GOT3 (cell line): ENCODE data around the gene RGMA.
"Not testable (repeated sequence)": the region's sequence is repeated elsewhere in the genome, so short reads cannot be mapped to it uniquely, and the experiment has no call there.

Experiments used
- DNase-seq: peaks from one replicate; lab custom pipeline; 2025; ENCODE audit warnings: mixed read lengths; lab: John Stamatoyannopoulos, UW

The RGMA gene

DNA sequence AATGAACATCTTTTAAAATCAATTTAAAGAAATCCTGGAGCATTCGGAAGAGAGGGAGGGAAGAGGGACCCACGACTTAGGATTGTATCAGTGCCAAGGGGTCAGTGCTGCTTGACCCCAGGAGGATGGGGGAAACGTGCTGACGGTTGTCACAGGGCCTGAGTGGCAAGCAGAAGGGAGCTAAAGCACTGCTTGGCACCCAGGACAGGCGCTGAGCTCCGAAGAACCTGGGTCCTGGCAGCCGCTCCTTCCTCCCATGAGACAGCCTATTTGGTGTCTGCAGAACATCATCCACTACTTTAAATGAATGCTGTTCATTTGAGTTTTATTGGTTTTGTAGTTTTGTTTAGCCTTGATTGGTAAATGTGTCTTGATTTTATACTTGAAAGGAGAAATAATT is 54.5 kb downstream of the RGMA start:
- DNase-seq, result no peak

DNA sequence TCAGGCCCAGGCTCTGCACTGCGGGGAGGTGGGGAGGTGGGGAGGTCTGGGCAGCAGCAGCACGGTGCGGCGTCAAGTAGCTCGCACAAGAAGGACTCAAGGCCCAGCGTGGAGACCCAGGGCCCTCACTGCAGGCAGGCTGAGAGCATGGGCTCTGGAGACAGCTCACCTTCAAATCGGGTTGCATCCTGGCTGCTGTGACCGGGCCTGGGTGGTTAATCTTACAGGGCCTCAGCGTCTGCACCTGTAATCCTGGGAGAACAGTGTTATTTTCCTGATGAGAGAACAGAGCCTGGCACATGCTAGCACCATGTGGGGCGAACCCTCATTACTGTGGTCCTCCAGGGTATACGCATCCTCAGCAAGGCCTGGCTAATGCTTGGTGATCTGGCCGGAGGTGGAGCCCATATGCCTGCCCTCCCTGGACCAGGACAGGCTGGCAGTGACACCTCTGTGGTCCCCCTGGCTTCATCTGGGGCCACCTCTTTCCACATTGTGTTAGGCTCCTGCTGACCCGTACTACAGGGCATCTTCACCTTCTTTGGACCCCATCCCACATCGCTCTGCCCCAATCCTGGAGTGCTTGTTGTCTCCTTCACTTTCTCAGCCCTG is 55.5 kb downstream of the RGMA start:
- no peak for DNase-seq

- not testable (repeated sequence) for DNase-seq
Observed at GRCh38 chr15:93032515-93033206, 56.4 kb downstream of the RGMA start.

DNA sequence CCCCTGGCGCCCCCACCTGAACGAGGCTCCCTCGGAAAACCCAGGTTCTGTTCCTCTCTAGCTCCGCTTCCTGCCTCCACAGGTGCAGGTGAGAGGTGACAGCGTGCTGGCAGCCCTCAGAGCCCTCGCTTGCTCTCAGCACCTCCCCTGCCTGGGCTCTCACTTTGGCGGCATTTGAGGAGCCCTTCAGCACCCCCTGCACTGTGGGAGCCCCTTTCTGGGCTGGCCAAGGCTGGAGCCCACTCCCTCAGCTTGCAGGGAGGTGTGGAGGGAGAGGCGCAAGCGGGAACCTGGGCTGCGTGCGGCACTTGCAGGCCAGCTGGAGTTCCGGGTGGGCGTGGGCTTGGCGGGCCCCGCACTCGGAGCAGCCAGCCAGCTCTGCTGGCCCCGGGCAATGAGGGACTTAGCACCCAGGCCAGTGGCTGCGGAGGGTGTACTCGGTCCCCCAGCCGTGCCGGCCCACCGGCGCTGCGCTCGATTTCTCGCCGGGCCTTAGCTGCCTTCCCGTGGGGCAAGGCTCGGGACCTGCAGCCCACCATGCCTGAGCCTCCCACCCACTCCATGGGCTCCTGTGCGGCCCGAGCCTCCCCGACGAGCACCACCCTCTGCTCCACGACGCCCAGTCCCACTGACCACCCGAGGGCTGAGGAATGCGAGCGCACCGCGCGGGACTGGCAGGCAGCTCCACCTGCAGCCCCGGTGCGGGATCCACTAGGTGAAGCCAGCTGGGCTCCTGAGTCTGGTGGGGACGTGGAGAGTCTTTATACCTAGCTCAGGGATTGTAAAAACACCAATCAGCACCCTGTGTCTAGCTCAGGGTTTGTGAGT is 57.2 kb downstream of the RGMA start:
- DNase-seq, result not testable (repeated sequence)

DNA sequence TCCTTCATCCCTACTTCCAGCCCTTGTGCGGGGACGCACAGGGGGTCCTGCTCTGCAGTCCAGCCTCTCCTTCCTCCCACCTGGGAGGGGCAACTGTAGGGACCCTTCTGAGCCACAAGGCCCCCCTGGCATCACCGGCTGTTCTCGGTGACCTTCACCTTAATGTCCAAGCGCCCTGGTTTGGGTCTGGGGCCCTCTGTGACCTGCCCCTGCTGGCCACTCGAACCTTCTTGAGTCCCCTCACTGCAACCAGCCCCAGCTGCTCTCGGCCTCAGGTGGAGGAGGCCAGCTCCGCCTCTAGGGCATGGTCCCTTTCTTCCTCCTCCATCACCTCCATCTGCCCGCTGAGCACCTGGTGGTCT is 57.9 kb downstream of the RGMA start:
- DNase-seq, result no peak

- peak; percentile 36 for DNase-seq
Observed at GRCh38 chr15:93030430-93031102, 58.4 kb downstream of the RGMA start.

- DNase-seq, result no peak
Observed at GRCh38 chr15:93029836-93030429, 59.1 kb downstream of the RGMA start.

DNA sequence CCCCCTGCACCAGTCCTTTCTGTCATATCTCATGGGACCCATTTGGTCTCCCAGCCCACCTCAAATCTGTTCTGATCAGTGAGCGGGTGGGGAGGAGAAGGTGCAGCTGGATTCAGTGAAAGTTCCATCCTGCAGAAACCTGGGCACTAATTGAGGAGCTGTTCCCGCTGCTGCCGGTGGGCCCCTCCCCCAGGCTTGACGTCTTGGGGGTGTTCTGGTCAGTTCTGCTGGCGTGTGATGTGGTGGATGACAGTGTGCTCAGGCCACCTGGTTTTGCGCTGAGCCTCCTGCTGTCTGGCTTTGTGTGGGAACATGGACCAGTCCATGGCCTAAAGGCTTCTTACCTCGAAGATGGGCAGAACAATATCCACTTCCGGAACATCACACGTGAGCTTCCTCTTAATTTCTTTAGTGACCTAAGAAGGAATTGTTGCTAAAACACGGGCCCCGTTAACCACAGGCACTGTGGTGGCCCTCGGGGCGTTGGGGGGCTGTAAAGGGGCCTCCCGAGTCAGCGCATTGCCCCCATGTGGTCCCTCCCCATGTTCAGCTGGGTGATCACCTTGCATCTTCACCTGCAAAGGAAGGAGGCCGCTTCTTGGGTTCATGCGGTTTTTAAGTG is 59.7 kb downstream of the RGMA start:
- no peak for DNase-seq

DNA sequence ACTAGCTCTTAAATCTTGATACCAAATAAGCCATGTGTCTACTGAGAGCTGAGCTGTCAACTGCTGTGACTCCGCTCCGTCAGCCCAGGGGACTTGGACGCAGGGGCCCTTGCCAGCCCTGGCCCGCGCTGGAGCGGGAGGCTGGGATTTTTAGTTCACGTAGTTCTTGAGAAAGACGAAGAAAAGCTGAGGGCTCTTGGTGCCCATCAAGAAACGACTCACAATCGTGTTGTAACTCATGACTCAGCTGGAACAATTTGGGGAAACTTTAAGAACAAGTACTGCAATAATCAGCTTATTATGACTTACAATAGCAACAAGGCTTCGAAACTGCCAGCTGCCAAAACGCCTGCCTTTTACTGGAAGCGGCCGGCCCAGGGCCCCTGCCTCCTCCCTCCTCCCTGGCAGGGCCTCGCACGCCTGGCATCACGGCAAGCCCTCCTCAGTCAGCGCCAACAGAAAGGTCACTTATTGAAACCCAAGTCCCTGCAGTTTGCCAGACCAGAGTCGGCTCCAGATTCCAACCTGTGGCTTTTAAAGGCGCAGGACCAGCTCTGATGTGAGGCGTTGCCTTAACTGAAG is 60.3 kb downstream of the RGMA start:
- DNase-seq, result peak; percentile 38

GRCh38 chr15:93028111-93028631 is 60.8 kb downstream of the RGMA start:
- DNase-seq, result no peak

GRCh38 chr15:93027413-93027812 is 61.6 kb downstream of the RGMA start:
- no peak for DNase-seq

DNA sequence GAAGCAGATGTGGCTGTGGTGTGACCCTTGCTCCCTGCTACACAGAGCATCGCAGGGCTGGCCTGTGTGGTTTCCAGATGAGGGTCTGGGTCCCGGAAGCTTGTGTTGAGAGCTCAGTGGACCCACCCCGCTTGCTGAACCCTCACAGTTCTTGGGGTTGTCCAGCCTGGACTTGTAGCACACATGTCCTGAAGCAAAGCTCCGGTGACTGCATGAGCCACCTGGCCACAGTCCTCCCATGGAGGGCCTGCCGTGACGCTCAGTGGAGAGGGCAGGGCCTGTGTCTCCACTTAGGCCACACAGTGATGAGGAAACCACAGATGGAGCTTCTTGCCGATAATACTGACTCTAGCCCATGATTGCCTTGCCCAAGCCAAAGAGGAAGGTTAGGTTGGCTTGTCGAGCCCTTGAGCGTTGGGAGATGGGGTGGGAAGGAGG is 62.6 kb downstream of the RGMA start:
- DNase-seq, result no peak

DNA sequence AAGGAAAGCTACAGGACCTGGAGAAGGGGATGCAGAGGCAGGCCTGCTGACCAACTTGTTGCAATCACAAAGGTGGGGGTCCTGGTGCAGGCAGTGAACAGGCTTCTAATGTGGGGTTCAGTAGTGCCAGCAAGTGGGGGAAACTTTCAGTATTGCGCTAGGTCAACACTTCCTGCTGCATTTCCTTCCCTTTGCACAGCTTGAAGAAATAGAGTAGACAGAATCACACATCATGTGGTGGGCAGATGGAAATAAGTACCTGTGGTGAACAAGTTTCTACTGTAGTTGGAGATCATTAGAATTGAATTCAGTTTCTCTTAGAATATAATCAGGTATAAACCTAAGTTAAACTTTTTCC is 63.4 kb downstream of the RGMA start:
- DNase-seq, result no peak

DNA sequence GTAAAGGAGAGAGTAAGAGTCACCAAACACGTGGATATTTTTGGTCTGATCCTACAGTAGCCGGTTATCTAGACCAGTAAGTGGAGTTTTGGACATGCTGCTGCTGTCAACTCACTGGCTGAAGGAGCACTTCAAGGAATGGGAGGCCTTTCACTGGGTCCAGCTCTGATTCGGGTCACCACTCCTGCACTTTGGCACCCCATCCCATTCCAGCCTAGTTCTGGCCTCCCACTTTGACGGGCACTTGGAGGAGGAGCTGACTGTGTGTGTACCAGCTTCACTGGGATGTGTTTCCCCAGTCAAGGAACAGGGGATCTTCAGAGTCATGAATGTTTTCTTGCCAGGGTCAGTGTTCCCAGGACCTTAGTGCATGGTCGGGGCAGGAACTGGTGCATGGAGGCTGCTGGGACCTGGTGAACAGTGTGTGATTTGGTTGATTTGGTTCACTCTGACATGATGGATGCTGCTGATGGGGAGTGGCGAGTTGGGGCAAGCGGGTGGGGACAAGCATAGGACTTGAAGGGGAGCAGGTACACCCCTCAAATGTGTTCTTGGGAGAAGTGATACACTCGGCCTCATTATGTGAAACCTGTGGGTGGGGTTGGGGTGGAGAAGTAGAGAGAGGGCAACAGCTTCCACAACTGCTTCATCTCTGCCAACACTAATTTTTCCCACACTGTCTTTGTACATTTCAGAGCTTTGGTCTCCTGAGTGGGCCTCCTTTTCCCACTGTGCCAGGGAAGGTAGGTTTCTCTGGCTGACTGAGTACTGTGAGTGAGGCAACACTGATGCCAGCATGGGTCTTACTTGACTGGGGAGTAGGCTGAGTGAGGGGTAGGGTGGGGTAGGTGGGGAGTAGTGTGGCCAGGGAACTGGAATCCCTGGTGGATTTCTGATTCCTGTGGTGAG is 64.0 kb downstream of the RGMA start:
- DNase-seq, result no peak

DNA sequence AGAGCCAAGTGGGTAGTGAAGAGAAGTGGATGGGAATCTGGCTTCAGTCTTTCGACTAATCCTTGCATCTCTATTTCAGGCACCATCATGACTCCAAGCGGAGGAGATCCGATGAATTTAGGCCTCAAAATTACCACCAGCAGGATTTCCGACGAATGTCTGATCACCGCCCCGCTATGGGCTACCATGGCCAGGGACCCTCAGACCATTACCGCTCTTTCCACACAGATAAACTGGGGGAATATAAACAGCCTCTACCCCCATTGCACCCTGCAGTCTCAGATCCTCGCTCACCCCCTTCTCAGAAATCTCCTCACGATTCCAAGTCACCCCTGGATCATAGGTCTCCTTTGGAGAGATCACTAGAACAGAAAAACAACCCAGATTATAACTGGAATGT is 64.7 kb downstream of the RGMA start:
- no peak for DNase-seq

GRCh38 chr15:93020976-93021772 is 67.8 kb downstream of the RGMA start:
- DNase-seq, result no peak

- DNase-seq, result no peak
Observed at GRCh38 chr15:93019971-93020370, 69.0 kb downstream of the RGMA start.

DNA sequence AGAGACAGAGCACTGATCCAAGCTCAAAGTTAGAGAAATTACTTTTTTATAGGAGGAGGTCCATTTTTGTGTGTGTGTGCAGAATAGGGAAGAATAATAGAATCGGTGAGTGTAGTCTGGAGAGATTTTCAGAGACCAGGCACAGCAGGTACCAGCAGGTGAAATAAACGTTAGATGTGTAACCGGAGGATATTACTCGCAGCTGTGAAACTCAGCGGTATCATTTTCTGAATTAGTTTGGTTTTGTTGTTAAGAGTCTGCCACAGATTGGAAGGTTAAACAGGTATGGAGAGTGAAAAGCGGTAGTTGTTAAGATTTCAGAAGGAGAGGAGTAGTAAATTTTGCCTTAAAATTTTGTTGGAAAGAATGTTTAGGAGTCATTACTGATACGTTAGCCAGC is 69.9 kb downstream of the RGMA start:
- DNase-seq, result no peak

DNA sequence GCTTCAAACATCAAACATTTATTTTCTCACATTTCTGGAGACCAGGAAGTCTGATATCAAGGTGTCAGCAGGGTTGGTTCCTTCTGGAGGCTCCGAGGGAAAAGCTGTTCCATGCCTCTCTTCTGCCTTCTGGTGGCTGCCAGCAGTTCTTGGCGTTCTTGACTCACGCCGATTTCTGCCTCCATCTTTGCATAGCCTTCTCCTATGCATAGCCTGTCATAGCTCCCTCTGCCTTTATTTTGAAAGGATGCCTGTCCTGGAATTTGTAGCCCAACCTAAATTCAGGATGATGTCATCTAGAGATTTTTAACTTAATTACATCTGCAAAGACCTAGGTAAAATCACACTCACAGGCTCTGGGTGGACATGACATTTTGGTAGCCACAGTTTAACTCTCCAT is 70.4 kb downstream of the RGMA start:
- DNase-seq, result no peak
